GM12878 (cell line): ENCODE results near the gene RPL26. TPM values are rescaled to one million over a fixed set of nuclear protein-coding genes. Genes with fewer than 3 reads are reported as not detected.

Experiments
- ATAC-seq: fragments of 200-7000 bp; cut with Tn5 transposase; 3 replicates; pipeline ENCODE4 v1.9.1; 2020; ENCODE audit warnings: mild to moderate bottlenecking, moderate library complexity
- BruUV-seq: library from RNA; stranded (reverse); fragments of 400-500 nt; replicated peaks from 2 replicates; lab custom pipeline; 2021; lab: Mats Ljungman, UMichigan
- CTCF ChIA-PET: fragments of 300-600 bp; sonication (Branson Sonifier 250); formaldehyde crosslinking; extraction: SDS; loops from one replicate; lab custom pipeline; 2021; ENCODE audit warnings: inconsistent platforms; lab: Yijun Ruan, JAX
- POLR2A ChIA-PET: fragments of 350-600 bp; formaldehyde crosslinking; extraction: SDS; loops from one replicate; lab custom pipeline; 2021; ENCODE audit warnings: inconsistent platforms; lab: Charles Lee
- RAD21 ChIA-PET: fragments of 300-600 bp; sonication (Branson Sonifier 250); formaldehyde crosslinking; loops from one replicate; lab custom pipeline; 2023; ENCODE audit warnings: antibody characterized with exemption; ENCODE audit not compliant: unreplicated experiment; lab: Charles Lee
- SMC1A ChIA-PET: fragments of 300-600 bp; sonication (Branson Sonifier 250); formaldehyde crosslinking; loops from one replicate; lab custom pipeline; 2023; ENCODE audit not compliant: unreplicated experiment, uncharacterized antibody; lab: Charles Lee
- DNase-seq: peaks from one replicate; pipeline ENCODE4 v3.0.0-alpha.2; 2011; ENCODE audit warnings: low read depth, low spot score
- FAIRE-seq: peaks from 3 replicates; lab custom pipeline; 2011; peaks lifted over from hg19 to GRCh38; lab: Jason Lieb, UNC
- H2AFZ ChIP-seq: 2 replicates; pipeline ENCODE4 v1.6.0; 2011; ENCODE audit warnings: low read depth, low read length, control low read depth; ENCODE audit not compliant: control insufficient read depth
- H3K27ac ChIP-seq: 2 replicates; pipeline ENCODE4 v1.5.1; 2011; ENCODE audit warnings: control low read depth; ENCODE audit not compliant: control insufficient read depth, insufficient read depth
- H3K27me3 ChIP-seq, 2 experiments: replicated peaks in 1 of 2; 2 replicates each; pipeline versions ENCODE4 v1.6.0 to v1.6.1; 2011; ENCODE audit warnings: low read length in 1 of 2; ENCODE audit not compliant: control insufficient read depth in 2 of 2, insufficient read depth in 2 of 2
- H3K36me3 ChIP-seq, 2 experiments: 2 replicates each; pipeline ENCODE4 v1.5.1; 2011; ENCODE audit warnings: low read length in 1 of 2; ENCODE audit not compliant: control insufficient read depth in 2 of 2, insufficient read depth in 2 of 2
- H3K4me1 ChIP-seq: 2 replicates; pipeline ENCODE4 v1.6.1; 2011; ENCODE audit warnings: mild to moderate bottlenecking, low read length, moderate library complexity, mixed read lengths; ENCODE audit not compliant: control insufficient read depth, insufficient read depth
- H3K4me2 ChIP-seq: 2 replicates; pipeline ENCODE4 v1.6.0; 2011; ENCODE audit warnings: control low read depth; ENCODE audit not compliant: control insufficient read depth, insufficient read depth
- H3K4me3 ChIP-seq: fragments of 200-600 bp; sonication (generic); 2 replicates; pipeline ENCODE4 v1.5.1; 2016
- H3K79me2 ChIP-seq: 2 replicates; pipeline ENCODE4 v1.6.0; 2011; ENCODE audit warnings: low read length; ENCODE audit not compliant: control insufficient read depth, insufficient read depth
- H3K9ac ChIP-seq: 2 replicates; pipeline ENCODE4 v1.8.0; 2011; ENCODE audit warnings: low read length, control low read depth, mixed read lengths; ENCODE audit not compliant: control insufficient read depth, insufficient read depth
- H3K9me3 ChIP-seq: replicated peaks from 3 replicates; pipeline ENCODE4 v1.5.1; 2011; ENCODE audit warnings: mild to moderate bottlenecking, low read length; ENCODE audit not compliant: control insufficient read depth, insufficient read depth
- H4K20me1 ChIP-seq: 2 replicates; pipeline ENCODE4 v1.6.0; 2011; ENCODE audit not compliant: control insufficient read depth, insufficient read depth
- ASH2L ChIP-seq: fragments of 300-600, 200-600 bp; sonication (generic); IDR thresholded peaks from 2 replicates; pipeline ENCODE4 v1.6.1; 2017; ENCODE audit warnings: low read depth, mild to moderate bottlenecking, borderline replicate concordance
- CHD2 ChIP-seq: IDR thresholded peaks from 2 replicates; pipeline ENCODE4 v1.6.1; 2011; ENCODE audit warnings: low read depth, low read length, improper control_type of control experiment, borderline replicate concordance
- IKZF2 ChIP-seq, 2 experiments: fragments of 450-650 bp; IDR thresholded peaks; 2 replicates each; pipeline ENCODE4 v1.6.1; 2017; ENCODE audit warnings: mild to moderate bottlenecking in 2 of 2, moderate library complexity in 2 of 2
- KAT2A ChIP-seq: conservative IDR thresholded peaks from 2 replicates; pipeline ENCODE4 v1.6.1; 2011; ENCODE audit warnings: low read depth, low read length; ENCODE audit not compliant: control insufficient read depth
- MLLT1 ChIP-seq: fragments of 450-650 bp; IDR thresholded peaks from 2 replicates; pipeline ENCODE4 v1.6.1; 2016; ENCODE audit warnings: mild to moderate bottlenecking
- MXI1 ChIP-seq: fragments of 150-350 bp; IDR thresholded peaks from 2 replicates; pipeline ENCODE4 v1.6.1; 2011; ENCODE audit warnings: low read depth, mild to moderate bottlenecking, inconsistent platforms, low read length, improper control_type of control experiment
- NR2F1 ChIP-seq: fragments of 450-650 bp; conservative IDR thresholded peaks from 2 replicates; pipeline ENCODE4 v1.6.1; 2017; ENCODE audit warnings: mild to moderate bottlenecking
- PAX8 ChIP-seq: fragments of 450-650 bp; IDR thresholded peaks from 2 replicates; pipeline ENCODE4 v1.6.1; 2017; ENCODE audit warnings: mild to moderate bottlenecking, moderate library complexity
- POU2F2 ChIP-seq: IDR thresholded peaks from 3 replicates; pipeline ENCODE4 v1.6.1; 2011; ENCODE audit warnings: low read depth, mild to moderate bottlenecking, low read length, borderline replicate concordance
- SP1 ChIP-seq: IDR thresholded peaks from one replicate; pipeline ENCODE4 v1.6.1; 2011; ENCODE audit warnings: low read depth, low read length
- SREBF1 ChIP-seq: IDR thresholded peaks from 2 replicates; pipeline ENCODE4 v1.6.1; 2012; ENCODE audit warnings: mild to moderate bottlenecking, low read length
- TARDBP ChIP-seq: IDR thresholded peaks from 2 replicates; pipeline ENCODE4 v1.6.1; 2016; ENCODE audit warnings: borderline replicate concordance
- WRNIP1 ChIP-seq: IDR thresholded peaks from 2 replicates; pipeline ENCODE4 v1.6.1; 2011; ENCODE audit warnings: low read depth, low read length, improper control_type of control experiment, borderline replicate concordance
- YBX1 ChIP-seq: fragments of 450-650 bp; IDR thresholded peaks from 2 replicates; pipeline ENCODE4 v1.6.1; 2016; ENCODE audit warnings: antibody characterized with exemption
- YY1 ChIP-seq: IDR thresholded peaks from 2 replicates; pipeline ENCODE4 v1.6.1; 2011; ENCODE audit warnings: low read depth, mild to moderate bottlenecking, low read length
- ZBTB4 ChIP-seq: fragments of 450-650 bp; formaldehyde crosslinking; IDR thresholded peaks from 2 replicates; pipeline ENCODE4 v1.4.0; 2022; ENCODE audit warnings: mild to moderate bottlenecking, moderate library complexity
- ZSCAN29 ChIP-seq: fragments of 450-650 bp; IDR thresholded peaks from 2 replicates; pipeline ENCODE4 v1.6.1; 2017; ENCODE audit warnings: mild to moderate bottlenecking, moderate library complexity
- WGBS: methylation state at CpG from one replicate; pipeline ENCODE4 v1.1.6; 2016; ENCODE audit warnings: low lambda C conversion rate; ENCODE audit not compliant: insufficient replicate concordance, insufficient coverage; ENCODE audit errors: missing lambda C conversion rate; 5-methylcytosine and 5-hydroxymethylcytosine counted together
- in situ Hi-C: fragments of 300-500 bp; cut with MboI; formaldehyde crosslinking; loops from 9 replicates; pipeline ENCODE4 v1.14.3; 2018; ENCODE audit warnings: mixed read lengths
- intact Hi-C: fragments of 100-400 bp; cut with micrococcal nuclease; formaldehyde crosslinking; loops from one replicate; pipeline ENCODE4 v1.14.2; 2022; ENCODE audit not compliant: unreplicated experiment
- polyA plus RNA-seq, 11 experiments: library from polyadenylated mRNA; depleted of rRNA in 4 of 11; unstranded in 6 of 11; stranded (reverse) in 5 of 11; fragments of >200 nt; fragmentation: Nextera tagmentation in 4 of 11; fragmentation: Illumina TruSeq in 1 of 11; extraction: Ambion mirVana in 4 of 11; extraction: Trizol in 1 of 11; gene quantifications; 1 replicate in 1 of 11; 2 replicates in 10 of 11; pipeline versions ENCODE4 v1.2.1 to v1.2.3, GENCODE V29; 2011 to 2016; ENCODE audit warnings: inconsistent platforms in 2 of 11, missing spikeins in 2 of 11, low read depth in 1 of 11
- total RNA-seq, 4 experiments: library from RNA; depleted of rRNA in 3 of 4; stranded (reverse); fragments of >200 nt in 3 of 4; fragmentation: Illumina TruSeq in 1 of 4; extraction: Trizol in 1 of 4; gene quantifications; 2 replicates each; pipeline versions ENCODE4 v1.2.1 to v1.2.3, GENCODE V29; 2013 to 2021
- TF ChIP-seq, protein P1 (sequence below): IDR thresholded peaks from 2 replicates; pipeline ENCODE4 v1.6.1; 2011; ENCODE audit warnings: borderline replicate concordance, low read depth, mild to moderate bottlenecking, moderate library complexity, low read length; ENCODE audit not compliant: insufficient read depth, poor library complexity, severe bottlenecking
- TF ChIP-seq, protein P2 (sequence below): fragments of 450-650 bp; IDR thresholded peaks from 2 replicates; pipeline ENCODE4 v1.6.1; 2014; ENCODE audit warnings: mild to moderate bottlenecking

RPL26 gene
- total and polyA plus RNA-seq, 10 of the 15 experiments (the other 5 are each of a cell fraction or from before 2014, with no cell fraction given) = 1,451 to 9,244 (median 4,326) TPM

- intact Hi-C loops (no loop called here), in situ Hi-C loops (no loop called here)
- Histone ChIP-seq H3K27ac (no peak overlapping the region), H3K4me3 (no peak overlapping the region), H3K9me3 (no peaks in the 10 kb centered on the region; the same call in 2 of the 3 replicates), H2AFZ (no peak overlapping the region), H3K27me3 (no peaks in the 10 kb centered on the region), H3K9ac (no peak overlapping the region), H4K20me1 (peaks cover 9% of the 10 kb centered on the region), H3K36me3 (peaks cover 10 to 36% of the 10 kb centered on the region in 2 experiments), H3K4me2 (peak overlapping the region; percentile 13; the same call in 1 of the 2 replicates), H3K4me1 (peaks cover 3% of the 10 kb centered on the region), H3K79me2 (peaks cover 41% of the 10 kb centered on the region)
- FAIRE-seq (no peak), DNase-seq (no peak), ATAC-seq (no peak)
- ChIA-PET POLR2A (interaction anchor here (0.6 to 2.0 kb wide), 4 partner anchors 7 to 280 kb away, joined by 5 to 7 read pairs (median 5); partner anchors contain the start of gene SLC25A35), SMC1A (interaction anchor here (0.7 to 1.9 kb wide), 5 partner anchors 58 to 495 kb away, joined by 3 to 4 read pairs (median 3); partner anchors contain the start of genes NDEL1 and SLC25A35), RAD21 (interaction anchor here (0.8 to 1.3 kb wide), 3 partner anchors 58 to 369 kb away, joined by 3 to 5 read pairs (median 4); partner anchors contain the start of gene NDEL1), CTCF (interaction anchor here (0.8 to 2.0 kb wide), 12 partner anchors 10 to 620 kb away, joined by 3 to 9 read pairs (median 4); partner anchors contain the start of genes NDEL1 and SLC25A35)
- no TSS peak for BruUV-seq
- TF ChIP-seq TARDBP (no peak), YY1 (no peak), SREBF1 (no peak), WRNIP1 (no peak), PAX8 (no peak), ASH2L (no peak), ZBTB4 (CRISPR knock-in tag) (no peak), POU2F2 (no peak), MXI1 (no peak), NR2F1 (no peak), CHD2 (no peak), KAT2A (no peak), IKZF2 (IDR thresholded peaks at IDR 0.05) (no peak), MLLT1 (no peak), ZSCAN29 (no peak), SP1 (no peak), YBX1 (no peak)
- TF ChIP-seq, protein P1, sequence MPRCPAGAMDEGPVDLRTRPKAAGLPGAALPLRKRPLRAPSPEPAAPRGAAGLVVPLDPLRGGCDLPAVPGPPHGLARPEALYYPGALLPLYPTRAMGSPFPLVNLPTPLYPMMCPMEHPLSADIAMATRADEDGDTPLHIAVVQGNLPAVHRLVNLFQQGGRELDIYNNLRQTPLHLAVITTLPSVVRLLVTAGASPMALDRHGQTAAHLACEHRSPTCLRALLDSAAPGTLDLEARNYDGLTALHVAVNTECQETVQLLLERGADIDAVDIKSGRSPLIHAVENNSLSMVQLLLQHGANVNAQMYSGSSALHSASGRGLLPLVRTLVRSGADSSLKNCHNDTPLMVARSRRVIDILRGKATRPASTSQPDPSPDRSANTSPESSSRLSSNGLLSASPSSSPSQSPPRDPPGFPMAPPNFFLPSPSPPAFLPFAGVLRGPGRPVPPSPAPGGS = no peak
- TF ChIP-seq, protein P2, sequence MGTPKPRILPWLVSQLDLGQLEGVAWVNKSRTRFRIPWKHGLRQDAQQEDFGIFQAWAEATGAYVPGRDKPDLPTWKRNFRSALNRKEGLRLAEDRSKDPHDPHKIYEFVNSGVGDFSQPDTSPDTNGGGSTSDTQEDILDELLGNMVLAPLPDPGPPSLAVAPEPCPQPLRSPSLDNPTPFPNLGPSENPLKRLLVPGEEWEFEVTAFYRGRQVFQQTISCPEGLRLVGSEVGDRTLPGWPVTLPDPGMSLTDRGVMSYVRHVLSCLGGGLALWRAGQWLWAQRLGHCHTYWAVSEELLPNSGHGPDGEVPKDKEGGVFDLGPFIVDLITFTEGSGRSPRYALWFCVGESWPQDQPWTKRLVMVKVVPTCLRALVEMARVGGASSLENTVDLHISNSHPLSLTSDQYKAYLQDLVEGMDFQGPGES = no peak
- 94% methylated on average over 4 of the region's 4 CpGs for WGBS
Measured at GRCh38 chr17:8377422-8377821, 5.6 kb downstream of the RPL26 start.
